ENCODE measurements around the gene SCAND1.

SCAND1 gene

DNA sequence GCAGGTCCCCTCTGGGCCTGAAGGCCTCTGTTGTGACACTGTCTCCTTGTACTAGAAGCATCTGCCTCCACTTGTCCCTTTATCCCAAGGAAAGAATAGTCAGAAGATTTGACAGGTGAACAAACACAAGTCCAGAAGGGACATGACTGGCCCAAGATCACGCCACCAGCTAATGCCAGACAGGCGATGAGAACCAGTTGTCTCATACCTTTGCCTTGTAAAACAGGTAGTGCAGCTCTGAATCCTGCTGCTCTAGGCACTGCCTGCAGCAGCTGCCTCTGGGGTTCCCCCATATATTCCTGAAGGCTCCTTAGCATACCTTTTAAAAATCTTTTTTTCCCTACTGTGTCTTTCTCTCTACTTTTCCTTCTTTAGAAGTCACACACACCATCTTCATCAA is 25.0 kb downstream of the SCAND1 start:
- TF ChIP-seq, protein P1, sequence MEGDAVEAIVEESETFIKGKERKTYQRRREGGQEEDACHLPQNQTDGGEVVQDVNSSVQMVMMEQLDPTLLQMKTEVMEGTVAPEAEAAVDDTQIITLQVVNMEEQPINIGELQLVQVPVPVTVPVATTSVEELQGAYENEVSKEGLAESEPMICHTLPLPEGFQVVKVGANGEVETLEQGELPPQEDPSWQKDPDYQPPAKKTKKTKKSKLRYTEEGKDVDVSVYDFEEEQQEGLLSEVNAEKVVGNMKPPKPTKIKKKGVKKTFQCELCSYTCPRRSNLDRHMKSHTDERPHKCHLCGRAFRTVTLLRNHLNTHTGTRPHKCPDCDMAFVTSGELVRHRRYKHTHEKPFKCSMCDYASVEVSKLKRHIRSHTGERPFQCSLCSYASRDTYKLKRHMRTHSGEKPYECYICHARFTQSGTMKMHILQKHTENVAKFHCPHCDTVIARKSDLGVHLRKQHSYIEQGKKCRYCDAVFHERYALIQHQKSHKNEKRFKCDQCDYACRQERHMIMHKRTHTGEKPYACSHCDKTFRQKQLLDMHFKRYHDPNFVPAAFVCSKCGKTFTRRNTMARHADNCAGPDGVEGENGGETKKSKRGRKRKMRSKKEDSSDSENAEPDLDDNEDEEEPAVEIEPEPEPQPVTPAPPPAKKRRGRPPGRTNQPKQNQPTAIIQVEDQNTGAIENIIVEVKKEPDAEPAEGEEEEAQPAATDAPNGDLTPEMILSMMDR (IDR thresholded peaks at IDR 0.05; ENCODE audit: insufficient read depth, low read length, poor library complexity, severe bottlenecking), result no peak
- Histone ChIP-seq H3K27me3 (replicated peaks; ENCODE audit: control insufficient read depth, insufficient read depth, low read length) (no peaks in the 10 kb centered on the region), H3K4me3 (replicated peaks; ENCODE audit: low read depth, low read length) (no peak overlapping the region), H3K36me3 (ENCODE audit: control insufficient read depth, insufficient read depth, low read length) (peaks cover 12% of the 10 kb centered on the region)
- DNase-seq (ENCODE audit: extremely low read depth, insufficient read length), result no peak

DNA sequence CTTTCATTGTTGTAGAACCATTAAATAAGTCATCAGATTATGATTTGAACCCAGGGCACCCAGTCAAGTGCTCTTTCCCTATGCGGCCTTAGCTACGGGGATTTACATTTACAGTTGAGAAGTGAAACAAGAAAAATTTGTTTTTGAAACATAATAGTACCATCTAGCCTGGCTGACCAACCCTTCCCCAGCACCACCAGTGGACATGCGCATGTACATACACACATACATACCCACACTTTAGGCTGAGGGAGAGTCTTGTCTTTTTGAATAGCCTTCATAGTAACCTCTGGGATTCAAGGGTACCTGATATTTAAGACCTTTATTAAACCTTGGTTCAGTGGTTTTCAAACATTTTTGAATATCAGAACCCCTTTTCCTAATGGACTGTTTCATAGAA is 33.8 kb downstream of the SCAND1 start:
- no peak overlapping the region for H3K4me3 ChIP-seq (replicated peaks; ENCODE audit: low read depth, low read length)
- peaks cover 9% of the 10 kb centered on the region for H3K36me3 ChIP-seq (ENCODE audit: control insufficient read depth, insufficient read depth, low read length)
- DNase-seq (ENCODE audit: extremely low read depth, insufficient read length), result no peak
- H3K27me3 ChIP-seq (replicated peaks; ENCODE audit: control insufficient read depth, insufficient read depth, low read length), result no peaks in the 10 kb centered on the region
- TF ChIP-seq, protein P1 (IDR thresholded peaks at IDR 0.05; ENCODE audit: insufficient read depth, low read length, poor library complexity, severe bottlenecking), result no peak

DNA sequence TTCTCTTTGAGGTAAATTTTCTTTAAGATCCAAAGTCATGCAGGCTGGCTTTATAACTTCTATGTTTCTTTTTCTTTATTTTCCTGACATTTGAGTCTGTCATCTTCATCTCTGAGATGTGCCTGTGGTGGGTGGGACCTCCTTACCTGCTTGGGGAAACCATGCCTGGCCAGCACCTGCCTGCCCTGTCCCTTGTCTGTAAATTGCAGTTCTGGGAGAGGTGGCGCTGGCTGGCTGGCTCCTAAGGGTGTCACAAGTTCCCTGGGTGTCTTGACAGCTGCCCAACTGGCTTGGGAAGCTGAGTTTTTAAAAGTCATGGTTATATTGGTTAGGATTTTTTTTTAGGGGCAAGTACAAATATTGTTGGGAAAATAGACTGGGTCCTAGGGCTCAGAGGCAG is 36.3 kb downstream of the SCAND1 start:
- Histone ChIP-seq H3K4me3 (replicated peaks; ENCODE audit: low read depth, low read length) (no peak overlapping the region), H3K27me3 (replicated peaks; ENCODE audit: control insufficient read depth, insufficient read depth, low read length) (no peaks in the 10 kb centered on the region), H3K36me3 (ENCODE audit: control insufficient read depth, insufficient read depth, low read length) (peaks cover 14% of the 10 kb centered on the region)
- no peak for DNase-seq (ENCODE audit: extremely low read depth, insufficient read length)
- TF ChIP-seq, protein P1 (IDR thresholded peaks at IDR 0.05; ENCODE audit: insufficient read depth, low read length, poor library complexity, severe bottlenecking), result no peak

DNA sequence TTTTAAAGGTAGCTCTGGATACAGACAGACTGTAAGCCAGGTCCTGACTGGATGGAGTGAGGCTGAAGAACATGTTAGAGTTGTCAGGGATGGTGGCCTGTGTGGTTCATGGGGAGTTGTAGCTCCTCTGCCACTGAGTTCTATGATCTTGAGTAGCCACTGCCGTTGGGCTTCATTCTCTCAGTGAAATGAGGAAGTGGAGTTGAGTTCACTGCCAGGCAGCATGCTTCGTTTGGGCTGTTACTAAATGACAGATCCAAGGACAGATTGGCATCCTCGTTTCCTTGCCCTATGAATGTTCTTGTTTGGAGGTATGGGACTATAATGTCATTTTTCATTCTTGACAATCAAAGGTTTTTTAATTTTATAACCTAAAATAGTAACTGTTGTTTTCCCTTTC is 37.2 kb downstream of the SCAND1 start:
- TF ChIP-seq, protein P1 (IDR thresholded peaks at IDR 0.05; ENCODE audit: insufficient read depth, low read length, poor library complexity, severe bottlenecking), result no peak
- H3K27me3 ChIP-seq (replicated peaks; ENCODE audit: control insufficient read depth, insufficient read depth, low read length), result no peaks in the 10 kb centered on the region
- DNase-seq (ENCODE audit: extremely low read depth, insufficient read length), result no peak
- no peak overlapping the region for H3K4me3 ChIP-seq (replicated peaks; ENCODE audit: low read depth, low read length)
- H3K36me3 ChIP-seq (ENCODE audit: control insufficient read depth, insufficient read depth, low read length), result peaks cover 14% of the 10 kb centered on the region

DNA sequence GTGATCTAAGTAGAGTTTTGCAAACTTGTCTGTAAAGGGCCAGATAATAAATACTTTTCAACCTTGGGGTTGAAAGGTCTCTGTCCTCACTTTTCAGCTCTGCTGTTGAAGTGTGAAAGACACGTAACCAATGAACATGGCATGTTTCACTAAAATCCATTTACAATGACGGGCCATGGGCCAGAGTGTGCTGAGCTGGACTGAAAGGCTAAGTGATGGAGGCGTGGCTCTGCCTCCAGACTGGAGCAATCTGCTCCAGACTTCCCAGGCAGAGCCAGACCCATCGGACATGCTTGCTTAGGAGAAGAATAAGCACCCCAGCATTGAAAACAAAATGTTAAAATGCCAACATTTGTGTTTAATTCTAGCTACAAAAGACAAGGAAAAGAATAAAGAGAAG is 41.4 kb downstream of the SCAND1 start:
- no peaks in the 10 kb centered on the region for H3K27me3 ChIP-seq (replicated peaks; ENCODE audit: control insufficient read depth, insufficient read depth, low read length)
- no peak overlapping the region for H3K4me3 ChIP-seq (replicated peaks; ENCODE audit: low read depth, low read length)
- H3K36me3 ChIP-seq (ENCODE audit: control insufficient read depth, insufficient read depth, low read length), result peaks cover 15% of the 10 kb centered on the region
- DNase-seq (ENCODE audit: extremely low read depth, insufficient read length), result no peak
- TF ChIP-seq, protein P1 (IDR thresholded peaks at IDR 0.05; ENCODE audit: insufficient read depth, low read length, poor library complexity, severe bottlenecking), result no peak

DNA sequence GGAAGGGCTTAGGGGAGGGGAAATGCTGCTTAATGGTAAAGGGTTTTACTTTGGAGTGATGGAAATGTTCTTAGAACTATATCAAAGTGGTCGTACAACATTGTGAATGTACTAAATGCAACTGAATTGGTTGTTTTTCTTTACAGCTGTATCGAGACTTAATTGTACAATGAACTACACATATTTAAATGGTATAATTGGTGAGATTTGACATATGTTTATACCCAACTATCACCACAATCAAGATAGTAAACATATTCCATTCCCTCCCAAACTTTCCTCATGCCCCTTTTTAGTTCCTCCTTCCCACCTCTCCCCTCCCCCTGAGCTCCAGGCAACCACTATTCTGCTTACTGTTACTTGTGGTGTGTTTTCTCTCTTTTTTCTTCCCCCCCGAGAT is 44.0 kb downstream of the SCAND1 start:
- H3K36me3 ChIP-seq (ENCODE audit: control insufficient read depth, insufficient read depth, low read length), result peaks cover 8% of the 10 kb centered on the region
- TF ChIP-seq, protein P1 (IDR thresholded peaks at IDR 0.05; ENCODE audit: insufficient read depth, low read length, poor library complexity, severe bottlenecking), result no peak
- no peak for DNase-seq (ENCODE audit: extremely low read depth, insufficient read length)
- no peaks in the 10 kb centered on the region for H3K27me3 ChIP-seq (replicated peaks; ENCODE audit: control insufficient read depth, insufficient read depth, low read length)
- no peak overlapping the region for H3K4me3 ChIP-seq (replicated peaks; ENCODE audit: low read depth, low read length)

Data from GM06990 (cell line).